IPS-18a (cell line): ENCODE data around the gene TEC.

Experiments used
- H3K27ac ChIP-seq: one replicate; pipeline ENCODE4 v1.5.1; 2013; ENCODE audit warnings: low read length
- H3K27me3 ChIP-seq: one replicate; pipeline ENCODE4 v1.6.1; 2013; ENCODE audit warnings: mild to moderate bottlenecking, low read length; ENCODE audit not compliant: control insufficient read depth, insufficient read depth
- H3K36me3 ChIP-seq: one replicate; pipeline ENCODE4 v1.6.1; 2013; ENCODE audit warnings: low read depth, low read length; ENCODE audit not compliant: control insufficient read depth
- H3K4me1 ChIP-seq: one replicate; pipeline ENCODE4 v1.6.1; 2013; ENCODE audit warnings: low read depth, low read length; ENCODE audit not compliant: control insufficient read depth
- H3K4me3 ChIP-seq: one replicate; pipeline ENCODE4 v1.5.1; 2013; ENCODE audit warnings: low read length
- H3K9ac ChIP-seq: one replicate; pipeline ENCODE4 v1.6.1; 2013; ENCODE audit warnings: mild to moderate bottlenecking, low read length, moderate library complexity
- H3K9me3 ChIP-seq: one replicate; pipeline ENCODE4 v1.6.1; 2013; ENCODE audit warnings: low read depth, low read length; ENCODE audit not compliant: control insufficient read depth

TEC gene

GRCh38 chr4:48152259-48152658 is 117.4 kb downstream of the TEC start:
- peaks cover 9% of the 10 kb centered on the region for H3K9me3 ChIP-seq
- no peak overlapping the region for H3K9ac ChIP-seq
- H3K4me3 ChIP-seq: no peak overlapping the region
- no peak overlapping the region for H3K27ac ChIP-seq
- H3K36me3 ChIP-seq: no peaks in the 10 kb centered on the region
- no peaks in the 10 kb centered on the region for H3K4me1 ChIP-seq
- H3K27me3 ChIP-seq: no peaks in the 10 kb centered on the region

GRCh38 chr4:48149827-48150370 is 119.7 kb downstream of the TEC start:
- no peak overlapping the region for H3K9ac ChIP-seq
- H3K27ac ChIP-seq: no peak overlapping the region
- no peaks in the 10 kb centered on the region for H3K27me3 ChIP-seq
- no peaks in the 10 kb centered on the region for H3K36me3 ChIP-seq
- H3K4me3 ChIP-seq: no peak overlapping the region
- peaks cover 6% of the 10 kb centered on the region for H3K9me3 ChIP-seq
- H3K4me1 ChIP-seq: no peaks in the 10 kb centered on the region

GRCh38 chr4:48147621-48148020 is 122.0 kb downstream of the TEC start:
- H3K4me3 ChIP-seq: no peak overlapping the region
- no peaks in the 10 kb centered on the region for H3K27me3 ChIP-seq
- no peak overlapping the region for H3K9ac ChIP-seq
- no peaks in the 10 kb centered on the region for H3K4me1 ChIP-seq
- no peaks in the 10 kb centered on the region for H3K9me3 ChIP-seq
- no peaks in the 10 kb centered on the region for H3K36me3 ChIP-seq
- H3K27ac ChIP-seq: no peak overlapping the region

GRCh38 chr4:48141048-48141447 is 128.6 kb downstream of the TEC start:
- H3K4me1 ChIP-seq: no peaks in the 10 kb centered on the region
- no peak overlapping the region for H3K9ac ChIP-seq
- no peaks in the 10 kb centered on the region for H3K36me3 ChIP-seq
- no peak overlapping the region for H3K27ac ChIP-seq
- no peaks in the 10 kb centered on the region for H3K27me3 ChIP-seq
- no peak overlapping the region for H3K4me3 ChIP-seq
- no peaks in the 10 kb centered on the region for H3K9me3 ChIP-seq

- Histone ChIP-seq H3K4me1 (no peaks in the 10 kb centered on the region), H3K9me3 (no peaks in the 10 kb centered on the region), H3K36me3 (no peaks in the 10 kb centered on the region), H3K27ac (no peak overlapping the region), H3K27me3 (no peaks in the 10 kb centered on the region), H3K4me3 (no peak overlapping the region), H3K9ac (no peak overlapping the region)
Measured at GRCh38 chr4:48139691-48140090, 129.9 kb downstream of the TEC start.

- no peaks in the 10 kb centered on the region for H3K9me3 ChIP-seq
- H3K36me3 ChIP-seq: no peaks in the 10 kb centered on the region
- no peaks in the 10 kb centered on the region for H3K4me1 ChIP-seq
- no peak overlapping the region for H3K4me3 ChIP-seq
- H3K27me3 ChIP-seq: no peaks in the 10 kb centered on the region
- H3K27ac ChIP-seq: no peak overlapping the region
- H3K9ac ChIP-seq: no peak overlapping the region
Measured at GRCh38 chr4:48138936-48139335, 130.7 kb downstream of the TEC start.

GRCh38 chr4:48138511-48138910 is 131.1 kb downstream of the TEC start:
- Histone ChIP-seq H3K4me3 (no peak overlapping the region), H3K27me3 (no peaks in the 10 kb centered on the region), H3K27ac (no peak overlapping the region), H3K9ac (no peak overlapping the region), H3K4me1 (no peaks in the 10 kb centered on the region), H3K9me3 (no peaks in the 10 kb centered on the region), H3K36me3 (no peaks in the 10 kb centered on the region)

- H3K27ac ChIP-seq: no peak overlapping the region
- H3K4me3 ChIP-seq: no peak overlapping the region
- no peaks in the 10 kb centered on the region for H3K36me3 ChIP-seq
- no peaks in the 10 kb centered on the region for H3K9me3 ChIP-seq
- H3K27me3 ChIP-seq: no peaks in the 10 kb centered on the region
- no peaks in the 10 kb centered on the region for H3K4me1 ChIP-seq
- no peak overlapping the region for H3K9ac ChIP-seq
Measured at GRCh38 chr4:48137846-48138245, 131.8 kb downstream of the TEC start.

- Histone ChIP-seq H3K27ac (no peak within 1 kb of the TSS), H3K4me1 (no peaks in the 10 kb centered on the region), H3K9ac (no peak within 1 kb of the TSS), H3K27me3 (no peaks in the 10 kb centered on the region), H3K4me3 (no peak within 1 kb of the TSS), H3K9me3 (no peaks in the 10 kb centered on the region), H3K36me3 (no peaks in the 10 kb centered on the region)
Measured at GRCh38 chr4:48134081-48134480, 135.6 kb downstream of the TEC start, which contains the start of gene TXK. Gene TXK (minus strand): TSS chr4:48134250. CDS start chr4:48134170, 80 bp downstream.

GRCh38 chr4:48133669-48134068 is 136.0 kb downstream of the TEC start:
- Histone ChIP-seq H3K9me3 (no peaks in the 10 kb centered on the region), H3K36me3 (no peaks in the 10 kb centered on the region)

GRCh38 chr4:48131736-48132135 is 137.9 kb downstream of the TEC start:
- Histone ChIP-seq H3K9me3 (no peaks in the 10 kb centered on the region), H3K4me1 (peaks cover 15% of the 10 kb centered on the region), H3K36me3 (no peaks in the 10 kb centered on the region), H3K27me3 (no peaks in the 10 kb centered on the region), H3K4me3 (no peak overlapping the region), H3K27ac (no peak overlapping the region), H3K9ac (no peak overlapping the region)

More at GRCh38 chr4:48133669-48134068, 136.0 kb downstream of the TEC start:
- no peak overlapping the region for H3K27ac ChIP-seq
- no peaks in the 10 kb centered on the region for H3K4me1 ChIP-seq
- no peak overlapping the region for H3K4me3 ChIP-seq
- H3K9ac ChIP-seq: no peak overlapping the region
- no peaks in the 10 kb centered on the region for H3K27me3 ChIP-seq

GRCh38 chr4:48130100-48130499 is 139.5 kb downstream of the TEC start:
- peaks cover 21% of the 10 kb centered on the region for H3K4me1 ChIP-seq

More at GRCh38 chr4:48130100-48130499, 139.5 kb downstream of the TEC start:
- Histone ChIP-seq H3K9me3 (no peaks in the 10 kb centered on the region), H3K36me3 (no peaks in the 10 kb centered on the region), H3K4me3 (no peak overlapping the region), H3K9ac (no peak overlapping the region), H3K27me3 (no peaks in the 10 kb centered on the region), H3K27ac (no peak overlapping the region)
